ENCODE results near the gene PIEZO1.

Gene PIEZO1

GRCh38 chr16:88766975-88767374, 18.0 kb downstream of the PIEZO1 start:
- DNase-seq (ENCODE audit: low read depth in 2 of 2), result no peak

GRCh38 chr16:88764913-88765349, 20.1 kb downstream of the PIEZO1 start:
- no peak for DNase-seq (ENCODE audit: low read depth in 2 of 2)

GRCh38 chr16:88764080-88764479, 20.9 kb downstream of the PIEZO1 start:
- DNase-seq (ENCODE audit: low read depth in 2 of 2), result no peak

DNA sequence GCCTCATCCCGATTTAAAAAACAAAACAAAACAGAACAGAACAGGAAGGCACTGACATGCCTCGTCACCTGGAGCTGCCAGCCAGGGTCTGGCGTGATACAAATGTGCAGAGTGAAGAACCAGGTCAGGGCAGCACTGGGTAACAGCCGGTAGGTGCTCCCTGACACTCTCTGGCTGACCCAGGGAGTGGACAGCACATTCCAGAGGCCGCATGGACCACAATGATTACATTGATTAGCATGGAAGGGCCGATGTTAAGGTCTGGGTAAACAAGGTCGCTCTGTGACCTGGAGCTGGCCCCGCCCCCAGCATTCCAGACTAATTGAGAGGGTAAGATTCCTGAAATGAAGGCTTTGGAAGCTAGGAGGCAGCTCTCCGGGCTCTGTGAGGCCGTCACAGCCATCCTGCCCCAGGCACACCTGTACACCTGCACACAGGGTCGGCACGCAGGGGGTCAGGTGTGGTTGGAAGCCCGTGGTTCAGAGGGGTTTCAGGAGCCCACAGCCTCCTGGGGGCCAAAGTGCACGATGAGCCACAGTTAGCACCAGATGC, 21.4 kb downstream of the PIEZO1 start:
- DNase-seq (ENCODE audit: low read depth in 2 of 2), result no peak

DNA sequence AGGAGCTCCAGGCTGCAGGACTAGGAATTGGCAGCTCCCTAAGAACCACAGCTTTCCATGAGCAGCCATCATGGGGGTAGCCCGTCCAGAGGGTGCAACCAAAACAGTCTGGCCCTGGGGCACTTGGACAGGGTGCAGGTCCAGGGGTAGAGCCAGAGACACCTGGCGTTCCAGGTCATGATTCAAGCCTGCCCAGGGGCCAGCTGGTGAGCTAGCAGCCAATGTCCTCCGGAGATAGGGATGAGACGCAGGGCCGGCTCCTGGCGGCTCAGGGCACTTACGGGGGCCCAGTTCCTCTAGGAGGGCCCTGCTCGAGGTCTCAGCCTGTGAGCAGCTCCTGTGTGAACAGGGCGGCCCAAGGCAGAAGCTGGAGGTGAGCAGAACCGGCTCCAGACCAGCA, 22.1 kb downstream of the PIEZO1 start:
- DNase-seq (ENCODE audit: low read depth in 2 of 2), result no peak

DNA sequence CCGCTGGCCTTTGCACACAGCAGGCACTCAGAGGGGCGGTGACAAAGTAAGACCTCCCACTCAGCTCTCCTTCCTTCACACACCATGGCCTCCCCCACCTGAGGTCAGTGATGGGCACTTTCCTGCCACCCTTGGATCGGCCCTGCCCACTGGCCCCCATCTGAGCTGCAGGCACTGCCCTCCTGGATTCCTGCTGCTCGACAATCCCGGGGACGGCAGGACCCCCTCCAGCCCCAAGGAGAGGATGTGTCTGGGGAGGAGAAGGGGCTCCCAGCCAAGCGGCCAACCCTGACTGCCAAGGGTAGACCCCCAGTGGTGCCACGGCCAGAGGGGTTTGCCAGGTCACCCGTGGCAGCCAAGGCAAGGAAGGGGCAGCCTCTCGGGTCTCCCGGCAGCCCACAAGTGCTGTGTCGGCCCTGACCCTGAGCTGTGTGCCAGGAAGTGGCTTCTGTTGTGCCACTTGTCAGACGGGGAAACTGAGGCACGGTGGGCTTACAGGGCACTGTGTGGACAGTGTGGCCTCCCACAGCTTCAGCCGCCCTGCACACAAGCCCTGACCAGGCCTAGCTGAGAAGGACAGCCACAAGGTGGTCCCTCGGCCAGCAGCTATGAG, 22.7 kb downstream of the PIEZO1 start:
- DNase-seq (ENCODE audit: low read depth in 2 of 2), result no peak

DNA sequence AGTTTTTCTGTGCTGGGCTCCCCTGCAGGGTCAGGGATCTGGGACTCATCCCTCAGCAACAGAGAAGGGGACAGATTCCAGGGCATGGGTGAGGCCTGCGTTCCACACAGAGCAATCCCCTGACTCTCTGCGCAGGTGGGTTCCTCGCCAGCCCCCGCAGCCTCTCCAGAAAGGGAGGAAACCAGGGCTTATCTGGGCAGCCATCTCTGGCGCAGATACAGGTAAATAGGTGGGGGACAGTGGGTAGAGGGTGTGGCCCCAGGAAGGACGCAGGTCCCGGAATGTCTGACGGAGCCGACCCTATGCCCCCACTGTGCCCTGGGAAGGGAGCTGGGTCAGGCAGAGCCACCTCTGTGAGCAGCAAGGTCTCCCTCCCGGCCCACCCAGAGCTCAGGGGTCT, 23.2 kb downstream of the PIEZO1 start:
- DNase-seq (ENCODE audit: low read depth in 2 of 2), result no peak

GRCh38 chr16:88761143-88761534, 23.9 kb downstream of the PIEZO1 start:
- no peak for DNase-seq (ENCODE audit: low read depth in 2 of 2)

DNA sequence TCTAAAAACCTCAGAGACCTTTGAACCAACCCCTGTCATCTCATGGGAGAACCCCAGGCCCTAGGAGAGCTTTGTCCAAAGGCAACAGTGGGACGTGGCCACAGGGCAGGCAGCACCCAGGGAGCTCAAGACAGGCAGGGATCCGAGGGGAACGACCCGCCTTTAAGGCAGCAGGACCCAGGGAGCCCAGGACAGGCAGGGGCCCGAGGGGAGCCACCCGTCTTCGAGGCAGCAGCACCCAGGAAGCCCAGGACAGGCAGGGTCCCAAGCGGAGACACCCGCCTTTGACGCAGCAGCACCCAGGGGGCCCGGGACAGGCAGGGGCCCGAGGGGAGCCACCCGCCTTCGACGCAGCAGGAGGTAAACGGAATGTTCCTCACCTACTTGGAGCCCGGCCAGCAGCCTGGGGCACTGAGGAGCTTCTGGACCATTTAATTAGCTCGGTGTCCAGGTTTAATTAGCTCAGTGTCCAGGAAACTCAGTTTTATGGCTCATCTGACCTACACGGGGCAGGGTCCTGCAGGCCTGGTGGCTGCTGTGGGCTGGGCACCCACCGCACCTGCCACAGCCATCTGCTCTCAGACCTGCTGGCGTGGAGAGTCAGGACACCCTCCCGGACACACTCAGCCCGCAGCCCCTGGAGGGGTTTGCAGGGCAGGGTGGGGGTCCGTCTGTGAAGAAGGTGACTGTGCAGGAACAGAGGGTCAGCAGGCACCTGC, 24.4 kb downstream of the PIEZO1 start:
- DNase-seq (ENCODE audit: low read depth in 2 of 2), result no peak

GRCh38 chr16:88759976-88760350, 25.1 kb downstream of the PIEZO1 start:
- no peak for DNase-seq (ENCODE audit: low read depth in 2 of 2)

GRCh38 chr16:88759245-88759975, 25.6 kb downstream of the PIEZO1 start:
- no peak for DNase-seq (ENCODE audit: low read depth in 2 of 2)

- no peak for DNase-seq (ENCODE audit: low read depth in 2 of 2)
Observed at GRCh38 chr16:88758944-88759244, 26.1 kb downstream of the PIEZO1 start.

DNA sequence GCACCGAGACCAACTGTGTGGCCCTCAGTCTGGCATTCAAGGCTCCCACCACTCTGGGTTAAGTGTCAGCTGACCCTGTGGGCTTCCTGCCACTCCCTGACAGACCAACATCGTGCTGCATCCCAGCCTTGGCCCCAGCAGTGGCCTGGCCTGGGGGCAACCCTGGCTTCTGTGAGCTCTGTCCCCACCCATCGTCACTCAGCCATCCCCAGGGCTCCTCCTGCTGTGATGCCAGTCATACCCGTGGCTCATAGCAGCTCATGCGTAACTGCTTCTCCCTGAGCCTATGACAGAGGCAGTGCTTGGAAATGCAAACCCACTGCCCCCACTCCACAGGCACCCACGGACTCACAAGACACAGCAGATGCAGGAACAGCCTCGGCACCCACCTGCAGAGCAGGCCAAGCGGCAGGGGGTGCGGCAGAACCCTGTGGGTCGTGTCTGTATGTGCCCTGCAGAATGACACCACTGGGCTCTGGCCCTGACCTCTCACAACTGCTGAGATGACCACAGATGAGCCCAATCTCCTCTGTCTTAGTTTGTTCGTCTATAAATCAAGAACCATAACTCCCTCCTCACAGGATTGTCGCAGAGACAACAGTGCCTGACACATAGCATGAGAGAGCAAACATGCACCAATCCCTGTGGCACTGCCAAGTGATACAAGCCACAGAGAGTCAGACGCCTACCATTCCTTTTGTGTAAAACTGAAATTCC, 26.6 kb downstream of the PIEZO1 start:
- no peak for DNase-seq (ENCODE audit: low read depth in 2 of 2)

DNA sequence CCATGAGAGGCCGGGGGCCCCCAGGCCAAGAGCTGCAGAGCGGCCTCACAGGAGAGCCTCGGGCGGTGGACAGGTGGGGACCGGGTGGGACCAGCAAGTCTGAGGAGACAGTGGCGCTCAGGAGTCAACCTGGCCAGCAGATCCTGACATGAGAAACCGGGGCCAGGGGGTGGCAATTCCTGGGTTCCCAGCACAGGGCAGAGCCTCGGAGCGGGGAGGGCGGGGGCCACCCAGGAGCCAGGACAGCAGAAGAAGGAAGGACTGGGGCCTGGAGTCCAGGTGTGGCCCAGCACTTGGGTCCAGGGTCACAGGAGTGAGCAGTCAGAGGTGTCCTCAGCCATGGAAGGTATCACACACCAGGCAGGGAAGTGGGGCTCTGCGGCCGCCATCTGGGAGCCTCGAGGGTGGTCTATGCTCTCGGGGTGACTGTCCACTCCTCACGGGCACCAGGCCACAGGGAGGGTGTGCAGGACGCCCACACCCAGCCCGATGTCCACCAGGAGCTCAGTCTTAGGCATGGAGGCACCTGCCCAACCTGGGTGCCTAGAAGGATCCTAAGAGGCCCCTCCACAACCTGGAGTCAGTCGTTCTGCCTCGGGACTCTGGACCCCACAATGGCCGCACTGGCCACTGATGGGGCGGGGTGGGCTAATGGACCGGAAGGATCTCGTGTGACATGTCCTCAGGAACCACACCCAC, 29.1 kb downstream of the PIEZO1 start:
- no peak for DNase-seq (ENCODE audit: low read depth in 2 of 2)

- no peak for DNase-seq (ENCODE audit: low read depth in 2 of 2)
Observed at GRCh38 chr16:88754912-88755744, 29.9 kb downstream of the PIEZO1 start.

DNA sequence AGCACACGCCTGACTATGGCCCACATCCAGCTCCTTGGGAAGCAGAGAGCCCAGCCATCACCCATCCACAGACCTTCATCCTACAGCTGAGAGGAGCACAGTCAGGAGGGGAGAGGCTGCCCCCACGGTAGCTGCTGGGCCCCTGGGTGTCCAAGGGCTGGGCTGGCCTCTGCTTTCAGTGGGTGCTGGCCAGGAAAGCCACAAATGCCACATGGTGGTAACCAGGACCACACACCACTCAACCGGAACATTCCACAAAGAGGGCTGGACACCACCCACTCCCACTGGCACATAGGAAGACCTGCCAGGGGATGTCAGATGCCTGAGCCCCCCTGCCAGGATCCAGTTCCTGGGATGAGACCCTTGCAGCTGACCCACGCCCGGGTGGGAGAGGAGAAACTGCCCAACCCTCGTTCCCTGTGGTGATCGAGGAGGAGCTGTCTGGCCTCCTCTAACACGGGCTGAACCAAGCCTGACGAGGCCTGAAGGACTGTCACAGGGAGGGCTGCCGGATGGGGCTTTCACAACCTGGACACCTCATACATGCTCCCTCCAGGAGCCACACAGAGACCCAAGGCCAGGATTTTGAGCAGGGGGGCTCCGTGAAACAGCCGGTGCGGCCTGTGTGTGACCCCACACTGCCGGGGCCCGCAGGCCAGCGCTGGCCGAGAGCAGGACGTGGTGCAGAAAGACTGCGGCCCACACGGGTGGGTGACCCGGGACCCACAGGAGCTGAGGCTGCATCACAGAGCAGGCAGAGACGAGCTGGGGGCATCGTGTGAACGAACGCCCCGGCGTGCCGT, 30.7 kb downstream of the PIEZO1 start:
- no peak for DNase-seq (ENCODE audit: low read depth in 2 of 2)

DNA sequence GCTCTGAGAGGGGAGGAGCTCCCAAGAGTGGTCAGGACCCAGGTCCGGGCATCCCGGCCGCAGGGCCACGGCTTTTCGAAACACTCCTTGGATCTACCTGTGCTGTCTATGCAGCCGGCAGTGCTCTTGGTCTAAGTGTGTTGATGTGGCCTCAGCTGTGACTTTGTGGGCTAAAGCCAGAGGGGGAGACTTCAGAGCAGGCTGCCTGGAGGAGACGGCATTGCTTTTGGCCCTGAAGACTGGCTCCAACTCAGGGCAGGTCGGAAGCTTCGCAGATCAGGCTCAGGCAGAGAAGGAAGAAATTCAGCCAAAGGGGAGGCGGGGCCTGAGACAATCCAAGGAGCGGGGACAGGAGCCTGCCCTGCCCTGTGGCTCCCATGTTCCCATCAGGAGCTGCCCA, 31.4 kb downstream of the PIEZO1 start:
- DNase-seq (ENCODE audit: low read depth in 2 of 2), result no peak

- no peak for DNase-seq (ENCODE audit: low read depth in 2 of 2)
Observed at GRCh38 chr16:88753191-88753590, 31.8 kb downstream of the PIEZO1 start.

GRCh38 chr16:88752386-88753002, 32.5 kb downstream of the PIEZO1 start:
- no peak for DNase-seq (ENCODE audit: low read depth in 2 of 2)
